ENCODE measurements around the gene SYNE2.

Gene SYNE2

DNA sequence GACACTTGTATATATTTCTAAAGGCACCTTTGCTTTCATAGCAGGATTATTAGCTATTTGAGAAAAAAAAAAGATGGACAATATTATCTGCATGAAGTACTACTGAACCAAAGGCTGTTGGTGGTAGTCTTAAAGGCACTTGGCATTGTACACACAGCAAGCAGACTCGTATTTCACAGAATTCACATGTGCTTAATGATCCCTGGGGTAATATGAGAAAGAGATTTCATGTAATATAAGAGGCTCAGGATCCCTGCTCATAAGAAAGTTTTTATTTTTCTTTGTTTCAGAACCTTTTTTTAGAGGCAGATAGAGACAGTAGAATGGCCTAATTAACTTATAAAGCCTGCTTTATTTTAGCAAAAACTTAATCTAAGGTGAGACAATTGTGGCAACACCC is 59.5 kb downstream of the SYNE2 start:
- peak; percentile 88 for DNase-seq

- no peak for DNase-seq
Measured at GRCh38 chr14:63918411-63918810, 65.6 kb downstream of the SYNE2 start.

DNA sequence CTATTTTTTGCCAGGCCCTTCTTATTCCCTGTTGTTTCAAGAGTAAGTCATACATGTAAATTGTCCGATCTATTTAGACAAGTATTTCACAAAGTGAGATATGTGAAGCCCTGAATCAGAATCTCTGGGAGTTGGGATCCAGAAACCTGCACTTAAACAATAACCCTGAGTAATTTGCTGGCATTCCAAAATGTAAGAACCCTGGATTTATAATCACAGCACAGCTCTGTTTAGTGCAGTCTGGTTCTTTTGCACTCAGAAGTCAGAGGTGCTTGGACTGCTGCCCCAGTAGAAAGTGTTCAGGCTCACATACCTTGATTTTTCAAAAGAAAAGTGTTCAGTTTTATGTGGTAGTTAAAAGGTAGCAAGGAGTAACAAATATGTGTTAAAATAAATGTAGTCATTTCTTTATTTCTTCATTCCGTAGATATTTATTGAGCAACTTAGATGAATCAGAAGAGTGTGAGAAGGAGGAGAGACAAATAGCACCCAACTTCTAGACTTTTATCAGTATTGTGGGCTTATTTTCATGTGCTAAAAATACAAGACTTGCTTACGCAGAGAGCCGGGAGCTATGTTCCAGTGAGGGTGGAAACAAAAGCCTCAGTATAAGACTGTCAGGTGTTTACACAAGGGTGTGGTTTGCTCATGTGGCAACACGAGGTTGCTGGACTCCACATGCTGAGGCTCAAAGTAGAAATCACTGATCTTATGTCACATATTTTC is 70.1 kb downstream of the SYNE2 start:
- DNase-seq: no peak

DNA sequence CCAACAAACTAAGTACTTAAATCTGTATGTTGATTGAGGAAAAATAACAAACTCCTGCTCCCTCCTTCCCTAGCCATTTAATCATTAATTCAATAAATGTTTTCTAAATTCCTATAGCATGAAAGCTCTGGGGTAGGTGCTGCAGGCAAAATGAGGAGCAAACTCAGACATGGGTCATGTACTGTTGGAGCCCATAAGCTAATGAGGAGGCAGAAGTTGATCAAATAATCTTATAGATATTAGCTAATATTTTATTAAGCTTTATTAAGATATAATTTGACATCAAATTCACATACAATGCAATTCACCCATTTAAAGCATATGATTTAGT is 70.6 kb downstream of the SYNE2 start:
- DNase-seq: no peak

DNA sequence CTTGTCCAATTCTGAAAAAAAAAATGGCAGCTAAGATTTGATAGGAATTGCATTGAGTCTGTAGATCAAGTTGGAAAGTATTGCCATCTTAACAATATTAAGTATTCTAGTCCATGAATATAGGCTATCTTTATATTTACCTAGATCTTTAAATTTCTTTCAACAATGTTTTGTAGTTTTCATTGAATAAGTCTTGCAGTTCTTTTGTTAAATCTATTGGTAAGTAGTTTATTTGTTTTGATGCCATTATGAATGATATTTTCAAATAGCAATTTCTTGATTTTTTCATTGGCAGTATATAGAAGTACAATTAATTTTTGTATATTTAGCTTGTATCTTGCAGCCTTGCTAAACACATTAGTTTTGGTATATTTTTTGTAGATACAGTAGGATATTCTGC is 71.6 kb downstream of the SYNE2 start:
- no peak for DNase-seq

DNA sequence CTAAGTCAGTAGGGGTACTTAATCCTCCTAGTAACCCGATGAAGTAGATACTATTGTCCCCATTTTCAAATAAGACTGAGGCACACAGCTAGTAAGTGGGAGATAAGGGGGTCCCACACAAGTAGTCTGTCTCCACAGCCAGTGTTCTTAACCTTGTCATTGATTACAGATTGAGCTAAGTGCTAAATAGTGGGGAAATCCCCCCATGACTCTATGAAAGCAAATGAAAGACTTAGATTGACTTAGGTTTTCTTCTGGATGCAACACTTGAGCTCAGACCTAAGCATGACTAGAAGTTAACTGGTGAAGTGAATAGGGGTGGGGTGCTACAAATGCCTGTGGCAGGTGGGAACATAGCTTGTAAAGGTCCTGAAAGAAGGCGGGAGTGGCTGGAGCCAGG is 73.8 kb downstream of the SYNE2 start:
- no peak for DNase-seq

DNA sequence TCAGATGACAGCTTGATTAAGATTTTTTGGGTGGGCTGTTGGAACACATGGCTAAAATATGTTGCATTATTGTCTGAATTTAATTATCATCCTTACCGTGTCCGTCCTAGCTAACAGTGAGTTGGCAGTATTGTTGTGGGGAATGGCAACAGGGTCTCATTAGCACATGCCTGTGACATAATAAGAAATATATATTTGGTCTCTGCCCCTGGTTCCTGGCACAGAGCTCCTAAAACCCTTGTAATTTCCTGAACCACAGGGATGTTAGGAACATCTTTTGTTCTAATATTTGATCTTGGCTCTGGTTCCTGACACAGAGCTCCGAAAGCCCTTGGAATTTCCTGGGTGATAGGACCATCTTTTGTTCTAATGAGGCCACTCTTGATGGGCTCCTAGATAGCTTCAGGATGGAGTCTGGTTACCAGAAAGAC is 76.0 kb downstream of the SYNE2 start:
- no peak for DNase-seq

DNA sequence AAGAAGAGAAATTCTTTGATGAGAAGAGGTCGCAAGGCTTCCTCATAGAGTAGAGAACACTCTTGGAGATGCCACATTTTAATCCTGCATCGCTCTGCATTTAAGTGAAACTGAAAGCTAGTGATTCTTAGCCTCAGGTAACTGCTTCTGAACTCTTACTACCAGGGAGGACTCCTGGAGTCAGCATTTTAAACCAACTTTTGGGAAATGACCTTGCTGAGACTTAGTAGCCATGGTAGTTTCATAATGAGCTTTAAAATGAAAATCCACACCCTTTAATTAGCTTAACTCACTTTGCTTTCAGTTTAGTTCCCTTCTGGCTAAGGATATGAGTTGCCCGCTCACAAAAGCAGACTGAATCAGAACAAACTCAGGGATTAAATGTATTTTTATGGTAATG is 80.3 kb downstream of the SYNE2 start:
- no peak for DNase-seq

GRCh38 chr14:63933711-63934110 is 80.9 kb downstream of the SYNE2 start:
- no peak for DNase-seq

- no peak for DNase-seq
Measured at GRCh38 chr14:63938198-63939005, 85.6 kb downstream of the SYNE2 start.

DNA sequence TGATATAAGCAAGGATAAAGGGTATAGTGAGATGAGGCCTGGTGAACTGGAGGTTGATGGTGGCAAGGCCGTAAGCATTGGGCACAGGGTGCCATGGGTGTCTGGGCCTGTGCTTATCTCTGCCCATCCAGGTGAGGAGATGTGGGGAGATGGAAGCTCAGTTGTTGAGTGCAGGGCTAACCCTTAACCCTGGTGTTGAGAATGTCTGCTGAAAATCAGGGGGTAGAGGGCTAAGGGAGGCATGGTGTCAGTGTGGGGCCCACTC is 86.1 kb downstream of the SYNE2 start:
- no peak for DNase-seq

GRCh38 chr14:63940387-63940786 is 87.6 kb downstream of the SYNE2 start:
- no peak for DNase-seq

DNA sequence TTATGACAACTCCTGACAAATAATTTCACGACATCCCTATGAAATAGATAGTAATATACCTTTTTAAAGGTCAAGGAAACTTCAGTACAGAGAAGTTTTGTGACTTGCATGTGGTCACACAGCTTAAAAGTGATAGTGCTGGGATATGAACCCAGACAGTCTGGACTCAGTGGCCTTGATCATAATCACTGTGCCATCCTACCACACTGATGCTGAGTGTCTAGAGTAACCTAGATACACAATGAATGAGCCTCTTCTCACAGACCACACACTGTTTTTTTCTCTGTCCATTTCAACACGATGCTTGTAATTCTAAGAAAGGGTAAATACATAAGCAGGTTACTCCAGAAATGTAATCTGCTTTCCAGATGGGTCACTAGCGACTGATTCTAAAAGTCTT is 88.2 kb downstream of the SYNE2 start:
- DNase-seq: no peak

DNA sequence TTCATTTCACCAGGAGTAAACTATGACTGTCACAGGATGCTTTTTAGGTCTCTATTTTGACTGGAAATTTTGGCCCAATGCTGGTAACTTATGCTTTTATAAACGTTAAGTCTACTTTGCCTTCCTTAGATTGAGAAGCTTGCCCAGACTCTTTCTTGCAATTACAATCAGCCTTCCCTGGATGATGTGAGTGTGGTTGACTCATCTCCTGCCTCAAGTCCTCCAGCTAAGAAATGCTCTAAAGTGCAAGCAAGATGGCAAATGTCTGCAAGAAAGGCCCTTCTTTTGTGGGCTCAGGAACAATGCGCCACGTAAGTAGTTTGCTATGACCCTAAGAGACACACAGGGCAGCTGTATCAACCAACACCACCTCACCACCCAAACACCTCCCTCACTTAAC is 96.9 kb downstream of the SYNE2 start:
- no peak for DNase-seq

DNA sequence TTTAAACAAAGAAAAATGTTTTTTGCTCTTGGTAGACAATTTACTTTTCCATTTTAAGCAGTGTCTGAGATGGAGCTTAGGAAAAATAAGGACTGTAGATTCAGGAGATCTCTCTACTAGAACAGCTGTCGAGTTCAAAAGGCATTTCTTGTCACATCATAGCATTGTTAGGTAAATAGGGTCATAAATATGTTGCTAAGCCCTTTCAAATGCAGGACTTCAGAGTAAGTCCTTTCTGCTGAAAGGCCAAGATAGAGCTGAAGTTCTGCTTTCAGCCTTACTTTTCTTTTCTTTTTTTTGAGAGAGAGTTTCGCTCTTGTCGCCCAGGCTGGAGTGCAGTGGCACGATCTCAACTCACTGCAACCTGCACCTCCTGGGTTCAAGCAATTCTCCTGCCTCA is 98.2 kb downstream of the SYNE2 start:
- no peak for DNase-seq

- no peak for DNase-seq
Measured at GRCh38 chr14:63951429-63951828, 98.6 kb downstream of the SYNE2 start.

DNA sequence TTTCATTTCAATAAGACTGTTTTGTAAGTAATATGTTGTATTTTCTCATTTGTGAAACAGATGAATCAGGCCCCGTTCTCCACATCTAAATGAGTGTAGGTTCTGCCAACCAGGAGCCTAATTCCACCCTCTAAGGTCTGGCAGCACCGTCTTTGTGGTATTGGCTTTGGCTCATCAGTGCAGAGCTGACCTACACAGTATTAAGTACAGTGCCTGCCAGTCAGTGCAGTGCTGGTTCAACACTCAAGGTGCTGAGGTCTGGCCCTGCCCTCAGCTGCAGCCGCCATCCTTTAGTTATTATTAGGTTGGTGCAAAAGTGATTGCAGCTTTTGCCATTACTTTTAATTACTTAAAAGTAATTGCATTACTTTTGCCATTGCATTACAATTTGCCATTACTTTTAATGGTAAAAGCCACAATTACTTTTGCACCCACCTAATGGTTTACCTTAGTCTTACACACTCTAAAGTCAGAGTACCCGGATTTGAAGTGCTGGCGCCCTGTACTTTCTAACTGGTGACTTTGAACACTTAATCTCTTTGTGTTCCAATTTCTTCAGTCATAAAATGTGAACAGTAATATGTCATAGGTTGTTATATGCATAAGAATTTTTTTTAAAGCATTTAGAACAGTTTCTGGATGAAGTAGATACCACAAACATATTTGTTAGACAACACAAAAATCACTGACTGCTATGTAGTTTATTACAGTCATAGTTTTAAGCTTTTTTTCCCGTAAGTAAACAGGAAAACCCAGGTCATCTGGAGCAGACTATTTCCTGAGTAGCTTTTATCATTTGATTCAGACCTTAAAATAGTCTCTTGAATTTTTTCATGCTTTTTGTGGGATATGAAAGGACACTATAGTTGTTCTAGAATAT is 99.5 kb downstream of the SYNE2 start:
- no peak for DNase-seq

GRCh38 chr14:63952933-63953437 is 100.2 kb downstream of the SYNE2 start:
- no peak for DNase-seq

DNA sequence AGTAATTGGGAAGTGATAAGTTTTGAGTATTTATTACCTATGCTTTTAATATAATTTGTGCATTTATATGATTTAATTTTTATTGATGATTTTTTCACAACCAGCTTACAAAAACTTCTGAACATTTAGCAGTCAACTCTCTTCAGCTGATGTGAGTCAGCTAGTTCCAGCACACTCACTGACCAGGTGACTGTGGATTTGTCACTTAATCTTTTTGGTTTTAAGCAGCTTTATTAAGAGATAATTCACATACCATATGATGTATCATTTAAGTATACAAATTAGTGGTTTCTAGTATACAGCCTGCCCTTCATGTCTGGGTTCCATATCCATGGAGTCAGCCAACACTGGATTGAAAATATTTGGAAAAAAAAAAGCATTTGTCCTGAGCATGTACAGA is 103.5 kb downstream of the SYNE2 start:
- DNase-seq: no peak

- DNase-seq: no peak
Measured at GRCh38 chr14:63960926-63961567, 108.2 kb downstream of the SYNE2 start.

GRCh38 chr14:63962906-63963305 is 110.1 kb downstream of the SYNE2 start:
- no peak for DNase-seq

GRCh38 chr14:63963439-63963838 is 110.6 kb downstream of the SYNE2 start:
- DNase-seq: no peak

GRCh38 chr14:63964113-63964512 is 111.3 kb downstream of the SYNE2 start:
- no peak for DNase-seq
